ENCODE data around the gene HOXA11. TPM values are rescaled to one million over a fixed set of nuclear protein-coding genes. Genes with fewer than 3 reads are reported as not detected.

Gene HOXA11
- total RNA-seq, 1 experiment from 2014 or later: 26.6 TPM

DNA sequence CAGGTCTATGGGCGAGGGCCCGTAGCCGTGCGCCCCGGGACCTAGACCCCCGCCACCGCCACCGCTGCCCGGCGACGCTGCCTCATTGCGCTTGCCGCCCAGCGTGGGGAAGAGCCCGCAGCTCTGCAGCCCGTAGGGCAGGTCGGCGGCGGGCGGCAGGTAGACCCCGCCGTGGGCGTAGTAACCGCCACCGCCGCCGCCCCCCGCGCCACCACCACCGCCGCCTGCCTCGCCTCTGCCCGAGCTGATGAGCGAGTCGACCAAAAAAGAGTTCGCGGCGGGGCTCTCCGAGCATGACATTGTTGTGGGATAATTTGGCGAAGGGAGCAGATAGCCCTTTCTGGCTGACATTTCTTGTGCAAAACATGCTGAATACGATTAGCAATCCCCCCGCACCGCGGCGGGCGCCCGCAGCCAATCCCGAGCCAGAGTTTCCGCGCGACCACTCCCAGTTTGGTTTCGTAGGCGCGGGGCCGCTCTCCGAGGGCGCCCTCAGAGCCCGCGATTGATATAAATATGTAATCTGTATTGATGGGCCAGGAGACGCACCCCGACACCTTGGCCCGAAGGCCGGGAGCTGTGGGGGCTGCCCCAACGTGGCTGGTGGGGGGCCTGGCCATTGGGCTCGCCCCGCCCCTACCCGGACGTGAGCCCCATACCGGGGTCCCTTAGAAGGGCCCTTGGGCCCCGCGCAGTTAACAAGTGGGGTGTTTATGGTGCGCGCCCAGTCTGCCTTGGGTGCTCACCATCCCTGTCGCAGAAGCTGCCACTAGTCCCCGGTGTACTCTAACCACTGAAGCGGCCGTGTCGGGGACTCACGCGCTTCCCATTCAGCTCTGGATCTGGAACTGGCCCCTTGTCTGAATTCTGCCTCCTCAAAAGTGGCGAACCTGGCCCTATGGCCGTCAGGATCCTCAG is 10.8 kb downstream of the HOXA11 start, which contains the start of gene HOXA10:
Gene HOXA10, minus strand, starts transcription at position 365 of the 918 bp plus-strand sequence. Its CDS starts 14 bp downstream, at position 351.
- Histone ChIP-seq H3K4me1 (ENCODE audit: insufficient read depth, low read length) (peaks cover 18% of the 10 kb centered on the region), H4K20me1 (ENCODE audit: low read length) (no peaks in the 10 kb centered on the region), H3K27ac (ENCODE audit: low read length) (peak within 1 kb of the TSS; percentile 97), H3K4me3 (ENCODE audit: low read length) (peak within 1 kb of the TSS; percentile 84), H3K4me2 (ENCODE audit: low read length) (peak within 1 kb of the TSS; percentile 93), H3K36me3 (ENCODE audit: low read depth, low read length) (0 out of 2 replicates have a peak, but pooled peaks cover 4% of the 10 kb centered on the region), H3K9me2 (replicated peaks; ENCODE audit: low read length) (no peaks in the 10 kb centered on the region), H3F3A (ENCODE audit: low read length, unreplicated experiment) (no peaks in the 10 kb centered on the region), H3K27me3 (ENCODE audit: low read length) (no peaks in the 10 kb centered on the region), H2AFZ (ENCODE audit: low read length) (0 out of 2 replicates have a peak within 1 kb of the TSS, but pooled peaks have one; percentile 41), H3K79me2 (ENCODE audit: low read length) (peaks cover 100% of the 10 kb centered on the region), H3K9me3 (ENCODE audit: low read length) (no peaks in the 10 kb centered on the region), H3K9ac (ENCODE audit: low read length) (peak within 1 kb of the TSS; percentile 90)
- no peak for TF ChIP-seq EZH2phosphoT487 (IDR thresholded peaks at IDR 0.05; ENCODE audit: borderline replicate concordance, low read length)
- no peak for TF ChIP-seq CTCF (conservative IDR thresholded peaks at IDR 0.05; ENCODE audit: low read depth, low read length)
- TF ChIP-seq EZH2 (IDR thresholded peaks at IDR 0.05; ENCODE audit: low read length, unreplicated experiment): no peak
- BruUV-seq (replicated peaks): no TSS peak
- intact Hi-C loops (cut with micrococcal nuclease): no loop called here
- POLR2A ChIA-PET (ENCODE audit: unreplicated experiment): interaction anchor here (0.6 to 1.6 kb wide), 5 partner anchors 9 to 77 kb away, joined by 3 to 5 read pairs (median 4); no protein-coding TSS in a partner anchor
- DNase-seq (peak; percentile 73), ATAC-seq (peak; percentile 1)
- CTCF ChIA-PET: no interaction called here

GRCh38 chr7:27173511-27173955 is 11.5 kb downstream of the HOXA11 start:
- no peak; the same call in 1 of the 2 replicates for ATAC-seq
- ChIA-PET POLR2A (ENCODE audit: unreplicated experiment) (interaction anchor here (0.8 to 1.1 kb wide), 2 partner anchors 11 to 31 kb away, joined by 5 to 6 read pairs; no protein-coding TSS in a partner anchor), CTCF (interaction anchor here (0.5 kb wide), 1 partner anchor 489 kb away, joined by 3 read pairs; the partner anchor contains the start of gene HIBADH)
- peak overlapping the region; percentile 90 for H3K9ac ChIP-seq (ENCODE audit: low read length)
- H3F3A ChIP-seq (ENCODE audit: low read length, unreplicated experiment): no peaks in the 10 kb centered on the region
- H3K4me1 ChIP-seq (ENCODE audit: insufficient read depth, low read length): peaks cover 18% of the 10 kb centered on the region
- H3K79me2 ChIP-seq (ENCODE audit: low read length): peaks cover 100% of the 10 kb centered on the region
- no peak for DNase-seq
- H3K27me3 ChIP-seq (ENCODE audit: low read length): no peaks in the 10 kb centered on the region
- H3K4me3 ChIP-seq (ENCODE audit: low read length): peak overlapping the region; percentile 84
- H3K9me2 ChIP-seq (replicated peaks; ENCODE audit: low read length): no peaks in the 10 kb centered on the region
- BruUV-seq (replicated peaks): no TSS peak
- intact Hi-C loops (cut with micrococcal nuclease): no loop called here
- H3K4me2 ChIP-seq (ENCODE audit: low read length): peak overlapping the region; percentile 93
- no peaks in the 10 kb centered on the region for H4K20me1 ChIP-seq (ENCODE audit: low read length)
- peak overlapping the region; percentile 97 for H3K27ac ChIP-seq (ENCODE audit: low read length)
- 0 out of 2 replicates have a peak, but pooled peaks cover 4% of the 10 kb centered on the region for H3K36me3 ChIP-seq (ENCODE audit: low read depth, low read length)
- H2AFZ ChIP-seq (ENCODE audit: low read length): no peak overlapping the region
- no peak for TF ChIP-seq EZH2phosphoT487 (IDR thresholded peaks at IDR 0.05; ENCODE audit: borderline replicate concordance, low read length)
- no peak for TF ChIP-seq EZH2 (IDR thresholded peaks at IDR 0.05; ENCODE audit: low read length, unreplicated experiment)
- no peak for TF ChIP-seq CTCF (conservative IDR thresholded peaks at IDR 0.05; ENCODE audit: low read depth, low read length)
- no peaks in the 10 kb centered on the region for H3K9me3 ChIP-seq (ENCODE audit: low read length)

Data from PC-3 (cell line).